CD4-positive, alpha-beta T cell treated with Interleukin-6 at 100 ng/mL for 8 hours (primary cell): ENCODE measurements around the gene SACM1L.
"Not testable (repeated sequence)": the region's sequence is repeated elsewhere in the genome, so short reads cannot be mapped to it uniquely, and the experiment has no call there.

Experiments
- DNase-seq: peaks from one replicate; pipeline ENCODE4 v3.0.0-alpha.2; 2020; ENCODE audit warnings: mixed read lengths, low spot score

The SACM1L gene

DNA sequence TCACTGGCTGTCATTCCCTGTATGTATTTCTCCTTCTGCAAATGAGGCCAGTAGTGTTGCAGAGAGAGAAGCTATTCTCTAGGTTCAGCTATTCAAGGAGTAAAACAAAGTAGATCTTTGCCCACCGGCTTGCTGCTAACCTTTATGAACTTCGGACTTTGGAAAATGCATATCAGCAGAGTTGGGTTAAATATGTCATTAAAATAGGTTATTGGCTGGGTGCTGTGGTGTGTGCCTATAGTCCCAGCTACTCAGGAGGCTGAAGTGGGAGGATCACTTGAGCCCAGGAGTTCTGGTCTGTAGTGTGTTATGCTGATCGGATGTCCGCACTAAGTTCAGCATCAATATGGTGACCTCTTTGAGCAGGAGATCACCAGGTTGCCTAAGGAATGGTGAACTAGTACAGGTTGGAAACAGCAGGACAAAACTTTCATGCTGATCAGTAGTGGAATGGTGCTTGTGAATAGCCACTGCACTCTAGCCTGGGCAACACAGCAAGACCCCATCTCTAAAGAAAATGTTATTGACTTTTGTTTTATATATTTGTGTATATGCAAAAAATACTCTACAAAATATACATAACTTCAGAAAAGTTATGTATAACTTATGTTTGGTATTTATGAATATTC is 53.4 kb downstream of the SACM1L start:
- no peak for DNase-seq

DNA sequence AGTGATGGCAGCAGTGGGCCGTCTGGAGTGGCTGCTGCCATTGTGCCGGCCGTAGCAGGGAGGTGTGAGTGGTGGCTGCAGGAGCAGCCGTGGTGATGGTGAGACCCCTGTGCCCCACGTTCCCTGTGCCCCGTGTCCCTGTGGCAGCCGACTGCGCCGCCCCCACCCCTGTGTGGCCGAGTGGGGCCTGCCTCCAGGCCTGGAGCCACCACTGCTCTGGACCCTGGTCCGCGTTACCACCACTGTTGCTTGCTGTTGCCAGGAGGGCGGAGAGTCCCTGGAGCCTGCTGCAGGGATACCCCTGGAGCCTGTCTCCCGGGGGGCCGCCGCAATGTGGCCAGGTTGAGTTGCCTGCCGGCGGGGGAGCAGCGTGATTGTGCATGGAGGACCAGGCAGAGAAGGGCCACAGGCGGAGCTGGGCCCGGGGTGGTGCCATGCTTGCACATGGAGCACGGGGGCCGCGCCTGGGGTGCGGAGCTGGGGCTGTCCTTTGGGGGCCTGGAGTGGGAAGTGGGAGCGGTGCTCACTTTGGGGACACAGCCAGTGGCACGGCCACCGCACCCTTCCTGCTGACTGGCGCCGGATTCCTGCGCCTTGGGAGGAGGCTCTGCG is 57.1 kb downstream of the SACM1L start:
- DNase-seq = no peak

GRCh38 chr3:45746777-45747622 is 57.8 kb downstream of the SACM1L start:
- DNase-seq = no peak

DNA sequence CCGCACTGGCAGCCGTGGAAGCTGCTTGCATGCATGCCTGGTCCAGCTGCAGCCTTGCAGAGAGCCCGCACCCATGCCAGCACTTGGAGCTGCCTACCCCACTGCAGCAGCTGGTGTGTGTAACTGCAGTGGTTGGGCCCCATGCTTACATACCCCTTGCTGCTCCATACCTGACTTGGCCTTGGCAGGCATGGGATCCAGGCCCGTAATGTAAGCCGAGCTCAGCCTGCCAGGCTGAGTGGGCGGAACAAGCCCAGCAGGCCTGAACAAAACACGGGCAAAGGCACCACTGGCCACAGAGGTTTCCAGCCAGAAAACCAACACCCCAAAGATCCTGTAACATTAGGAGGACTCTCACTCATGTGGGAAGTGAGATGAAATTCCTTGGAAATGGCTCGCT is 58.9 kb downstream of the SACM1L start:
- DNase-seq = no peak

DNA sequence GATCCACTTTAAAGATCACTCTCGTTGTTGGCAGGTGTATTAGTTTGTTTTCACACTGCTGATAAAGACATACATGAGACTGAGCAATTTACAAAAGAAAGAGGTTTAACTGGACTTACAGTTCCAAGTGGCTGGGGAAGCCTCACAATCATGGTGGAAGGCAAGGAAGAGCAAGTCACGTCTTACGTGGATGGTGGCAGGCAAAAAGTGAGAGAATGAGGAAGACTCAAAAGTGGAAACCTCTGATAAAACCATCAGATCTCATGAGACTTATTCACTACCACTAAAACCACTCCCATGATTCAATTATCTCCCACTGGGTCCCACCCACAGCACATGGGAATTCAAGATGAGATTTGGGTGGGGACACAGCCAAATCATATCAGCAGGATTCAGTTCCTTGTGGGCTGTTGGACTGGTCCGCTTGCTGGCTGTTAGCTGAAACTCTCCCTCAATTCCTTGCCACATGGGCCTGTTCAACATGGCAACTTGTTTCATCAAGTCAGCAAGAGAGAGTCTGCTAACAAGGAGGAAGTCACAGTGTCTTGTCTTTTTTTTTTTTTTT is 59.9 kb downstream of the SACM1L start:
- not testable (repeated sequence) for DNase-seq

- DNase-seq = no peak
Measured at GRCh38 chr3:45749880-45750279, 60.7 kb downstream of the SACM1L start.

GRCh38 chr3:45751537-45752242 is 62.5 kb downstream of the SACM1L start:
- DNase-seq = no peak

DNA sequence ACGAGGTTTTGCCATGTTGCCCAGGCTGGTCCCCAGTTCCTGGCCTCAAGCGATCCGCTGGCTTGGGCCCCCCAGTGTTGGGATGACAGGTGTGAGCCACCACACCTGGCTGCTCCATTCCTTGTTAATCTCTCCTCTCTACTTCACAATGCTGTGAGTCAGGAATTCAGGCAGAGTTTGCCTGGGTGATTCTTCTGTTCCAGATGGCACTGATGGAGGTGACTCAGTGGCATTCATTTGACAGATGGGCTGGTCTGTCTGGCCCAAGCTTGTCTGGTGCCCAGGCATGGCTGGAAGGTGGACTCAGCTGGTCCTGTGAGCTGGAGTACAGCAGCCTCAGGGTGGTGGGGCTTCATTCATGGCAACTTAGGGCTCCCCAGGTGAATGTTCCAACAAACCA is 63.9 kb downstream of the SACM1L start:
- no peak for DNase-seq

GRCh38 chr3:45754461-45754860 is 65.3 kb downstream of the SACM1L start:
- no peak for DNase-seq

- no peak for DNase-seq
Measured at GRCh38 chr3:45756055-45756454, 66.9 kb downstream of the SACM1L start.

DNA sequence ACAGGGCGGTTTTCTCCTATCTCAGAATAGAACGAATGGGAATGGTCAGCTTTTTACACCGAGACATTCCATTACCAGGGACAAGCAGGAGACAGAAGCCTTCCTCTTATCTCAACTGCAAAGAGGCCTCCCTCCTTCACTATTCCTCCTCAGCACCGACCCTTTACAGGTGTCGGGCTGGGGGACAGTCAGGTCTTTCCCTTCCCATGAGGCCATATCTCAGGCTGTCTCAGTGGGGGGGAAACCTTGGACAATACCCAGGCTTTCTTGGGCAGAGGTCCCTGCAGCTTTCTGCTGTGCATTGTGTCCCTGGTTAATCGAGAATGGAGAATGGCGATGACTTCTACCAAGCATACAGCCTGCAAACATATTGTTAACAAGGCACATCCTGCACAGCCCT is 67.9 kb downstream of the SACM1L start:
- not testable (repeated sequence) for DNase-seq

DNA sequence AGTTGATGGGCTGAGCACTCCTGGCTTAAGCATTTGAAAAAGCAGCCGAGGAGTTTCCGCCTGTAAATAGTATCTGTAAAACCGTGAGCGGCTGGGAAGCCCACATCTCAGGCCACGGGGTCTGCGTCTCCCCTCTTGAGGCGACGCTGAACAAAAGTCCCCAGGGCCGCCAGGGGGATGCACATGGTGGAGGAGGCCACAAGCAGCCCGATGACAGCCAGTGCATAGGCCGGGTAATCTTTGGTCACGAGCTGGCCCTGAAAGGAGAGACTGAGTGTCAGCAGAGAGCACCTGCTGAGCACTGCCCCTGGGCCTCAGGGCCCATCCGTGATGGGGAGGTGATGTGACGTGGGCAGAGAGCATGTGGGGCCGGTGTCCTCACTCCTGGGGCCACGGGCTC is 69.7 kb downstream of the SACM1L start:
- no peak for DNase-seq

- no peak for DNase-seq
Measured at GRCh38 chr3:45759851-45760250, 70.7 kb downstream of the SACM1L start.

- DNase-seq = peak; percentile 42
Measured at GRCh38 chr3:45760878-45761711, 71.9 kb downstream of the SACM1L start.

- DNase-seq = no peak
Measured at GRCh38 chr3:45761831-45762230, 72.6 kb downstream of the SACM1L start.

DNA sequence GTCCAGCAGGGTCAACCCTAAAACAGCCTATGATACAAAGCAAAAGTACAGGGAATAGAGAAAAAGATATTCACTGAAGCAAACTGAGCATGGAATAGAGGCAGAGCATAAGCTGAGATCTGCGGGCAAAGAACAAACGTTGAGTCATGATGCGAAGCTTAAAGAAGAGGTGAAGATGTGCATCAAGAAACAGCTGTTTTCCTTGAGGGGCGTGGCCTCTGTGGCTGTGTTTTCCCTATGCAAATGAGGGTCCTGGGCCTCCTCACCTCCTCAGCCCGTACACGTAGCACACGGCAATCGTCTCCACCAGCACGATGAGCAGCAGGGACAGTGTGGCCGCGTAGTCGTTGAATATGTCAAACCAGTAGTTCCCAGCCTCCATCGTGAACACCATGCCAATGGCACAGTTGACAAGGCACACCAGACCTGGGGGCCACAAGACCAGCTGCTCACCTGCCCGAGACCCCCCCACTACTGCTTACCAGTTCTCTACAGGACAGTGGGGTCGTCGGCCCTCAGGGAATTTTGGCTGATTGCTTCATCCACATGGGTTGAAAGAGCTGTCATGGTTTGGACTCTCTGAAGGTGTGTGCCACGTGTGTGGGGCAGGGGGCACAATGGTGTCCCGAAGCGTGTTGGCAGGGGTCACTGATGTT is 73.6 kb downstream of the SACM1L start:
- DNase-seq = no peak

DNA sequence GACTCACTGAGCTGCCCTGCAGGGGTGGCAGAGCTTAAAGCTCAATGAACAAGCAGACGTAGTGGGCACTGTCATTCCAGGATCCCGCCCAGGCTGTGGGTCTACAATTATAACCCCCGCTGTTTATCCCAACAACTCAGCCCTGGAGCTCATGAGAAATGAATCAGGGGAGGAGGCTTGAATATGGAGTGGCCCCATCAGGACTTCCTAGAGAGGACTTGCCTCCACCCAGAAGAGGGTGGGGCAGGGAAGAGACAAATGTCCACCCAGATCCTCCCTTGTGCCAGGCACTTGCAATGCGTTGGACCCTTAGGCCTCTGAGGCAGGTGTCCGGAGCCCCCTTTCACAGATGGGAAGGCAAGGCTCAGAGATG is 74.1 kb downstream of the SACM1L start:
- DNase-seq = no peak

DNA sequence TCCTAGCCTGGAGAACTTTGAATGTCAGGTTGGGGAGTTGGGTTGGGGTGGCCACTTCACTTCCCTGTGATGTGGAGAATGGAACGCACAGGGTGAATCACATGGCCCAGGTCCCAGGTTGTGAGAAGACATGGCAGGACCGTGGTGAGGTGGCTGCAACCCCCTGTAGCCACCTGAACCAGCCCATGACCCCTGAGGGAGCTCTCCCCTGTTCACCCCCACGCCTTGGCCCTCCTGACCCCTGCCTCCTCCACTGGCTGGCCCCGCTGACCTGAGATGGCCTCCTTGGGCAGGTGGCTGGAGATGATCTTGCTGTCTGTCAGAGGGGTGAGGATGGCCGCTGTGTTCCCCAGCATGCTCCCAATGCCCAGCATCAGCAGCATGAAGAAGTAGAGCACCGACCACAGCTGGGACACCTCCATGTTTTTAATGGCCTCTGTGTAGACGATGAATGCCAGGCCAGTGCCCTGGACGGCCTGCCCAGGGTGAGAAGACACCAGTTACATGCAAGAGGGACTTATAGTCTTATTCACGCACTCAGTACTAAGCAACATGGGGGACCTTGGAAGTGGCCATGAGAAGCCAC is 76.2 kb downstream of the SACM1L start:
- DNase-seq = no peak

GRCh38 chr3:45765958-45766357 is 76.8 kb downstream of the SACM1L start:
- no peak for DNase-seq

DNA sequence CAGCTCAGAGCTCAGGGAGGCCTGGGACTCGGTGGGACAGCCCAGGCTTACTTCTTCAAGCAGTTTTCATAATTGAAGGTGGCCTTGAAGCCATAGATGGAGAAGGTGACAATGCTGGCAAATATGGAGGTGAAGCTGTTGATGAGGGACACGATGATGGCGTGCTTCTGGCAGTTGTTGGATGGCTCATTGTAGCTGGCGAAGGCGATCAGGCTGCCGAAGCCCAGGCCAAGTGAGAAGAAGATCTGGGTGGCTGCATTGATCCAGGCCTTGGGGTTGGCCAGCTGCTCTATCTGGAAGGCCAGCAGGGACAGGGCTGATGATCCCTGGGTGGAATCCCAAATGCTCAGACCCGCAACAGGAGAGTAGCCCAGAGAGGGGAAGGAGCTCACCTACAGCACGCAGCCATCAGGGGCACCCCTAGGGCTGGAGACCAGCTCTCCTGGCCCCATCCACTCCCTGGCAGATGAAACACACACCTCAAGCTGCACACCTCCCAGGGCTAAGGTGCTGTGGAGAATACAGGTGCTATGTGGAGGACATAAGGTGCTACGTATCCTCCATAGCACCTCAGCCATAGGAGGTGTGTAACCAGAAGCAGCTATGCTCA is 82.1 kb downstream of the SACM1L start:
- DNase-seq = no peak
